Ovary (tissue), 10 donors: ENCODE data around the gene ANK3. TPM values are rescaled to one million over a fixed set of nuclear protein-coding genes. Genes with fewer than 3 reads are reported as not detected.

Source experiments
- DNase-seq, 5 donors: peaks; one replicate each; pipeline ENCODE4 v3.0.0-alpha.2; 2019 to 2020
- H3K27ac ChIP-seq, 2 donors: fragments of 200-600 bp; one replicate each; pipeline versions ENCODE4 v1.5.1 to v1.8.0; 2019 to 2022
- H3K27me3 ChIP-seq: fragments of 200-600 bp; one replicate; pipeline ENCODE4 v1.8.0; 2022
- H3K36me3 ChIP-seq: fragments of 200-600 bp; sonication (generic); one replicate; pipeline ENCODE4 v1.5.1; 2019
- H3K4me1 ChIP-seq: one replicate; pipeline ENCODE4 v1.8.1; 2013; ENCODE audit warnings: mild to moderate bottlenecking, moderate library complexity; ENCODE audit not compliant: insufficient read depth
- H3K4me3 ChIP-seq: fragments of 200-600 bp; sonication (generic); one replicate; pipeline ENCODE4 v1.5.1; 2017
- H3K9me3 ChIP-seq, 2 donors: fragments of 200-600 bp in 1 of 2; sonication (generic) in 1 of 2; one replicate each; pipeline versions ENCODE4 v1.5.1 to v1.8.1; 2013 to 2019; ENCODE audit warnings: mild to moderate bottlenecking in 1 of 2, moderate library complexity in 1 of 2
- CTCF ChIP-seq, 3 donors: fragments of 450-650 bp in 2 of 3; fragments of 200-600 bp in 1 of 3; IDR thresholded peaks; one replicate each; pipeline versions ENCODE4 v1.5.1 to v1.8.0; 2016 to 2022; ENCODE audit warnings: antibody characterized with exemption in 3 of 3, mild to moderate bottlenecking in 1 of 3
- EP300 ChIP-seq: sonication (generic); formaldehyde crosslinking; IDR thresholded peaks from one replicate; pipeline ENCODE4 v1.6.1; 2017; ENCODE audit warnings: antibody characterized with exemption
- POLR2A ChIP-seq: fragments of 450-650 bp; IDR thresholded peaks from one replicate; pipeline ENCODE4 v1.6.1; 2017; ENCODE audit warnings: antibody characterized with exemption, mild to moderate bottlenecking, moderate library complexity
- whole genome bisulfite sequencing, 3 donors: extraction: QIAGEN DNeasy Blood & Tissue Kit in 1 of 3; methylation state at CpG; one replicate each; pipeline versions ENCODE4 v1.1.5 to v1.1.7; 2013 to 2017; 5-methylcytosine and 5-hydroxymethylcytosine counted together
- intact Hi-C, 4 donors: fragments of 100-400 bp; cut with DNase I; formaldehyde crosslinking; loops; one replicate each; pipeline versions ENCODE4 v1.11.0 to v1.15.1; 2022 to 2023
- long read RNA-seq, 3 donors: library from polyadenylated mRNA in 2 of 3; unstranded in 2 of 3; transcript quantifications; one replicate each; pipeline ENCODE4 v2.0.0 and lab custom pipeline, GENCODE V29; 2021 to 2026
- polyA plus RNA-seq, 2 donors: library from polyadenylated mRNA; stranded (reverse); fragments of 200-250 nt in 1 of 2; fragments of 350-450 nt in 1 of 2; fragmentation: Illumina TruSeq in 1 of 2; extraction: RNeasy Lipid Tissue Mini Kit (QIAGEN cat#74804) in 1 of 2; gene quantifications; one replicate each; pipeline ENCODE4 v1.2.3, GENCODE V29; 2013 to 2014
- total RNA-seq, 7 donors: library from RNA; depleted of rRNA in 2 of 7; stranded (reverse); fragments of >200 nt in 2 of 7; fragmentation: NEBNext Ultra II Directional in 3 of 7; extraction: Animal tissue kit (Norgen Biotek cat#: 25700) in 3 of 7; gene quantifications; one replicate each; pipeline versions ENCODE4 v1.1.0 to v1.2.4, GENCODE V29; 2016 to 2023
- donor health status: DM: no; HTN: no; CAD: no; lungs with moderate emphysema.
- donor health status: DM: no; HTN: no; CAD: no.
- donor health status: Bipolar disorder and iron deficiency.
- donor health status: DM: yes; HTN: yes; CAD: no.
- donor health status: DM: no; HTN: no; CAD: no.
- donor health status: DM: yes; HTN: yes; CAD: no.

Gene ANK3
- total RNA-seq (10 to 100 TPM; 17.7 to 74.1 (median 36.5) TPM), polyA plus RNA-seq (10 to 100 TPM; 11.4 to 19.3 TPM)
- long read RNA-seq, donor 1, partial matches to known transcripts = 10 of 21 reads
- long read RNA-seq, donor 1, other reads (novel, unspliced or antisense) = 10 of 21 reads
- long read RNA-seq, donor 2 = 0 reads
- long read RNA-seq, donor 3, partial matches to known transcripts = 3 of 9 reads
- long read RNA-seq, donor 3, other reads (novel, unspliced or antisense) = 6 of 9 reads

GRCh38 chr10:60389413-60390025 lies at the start of gene ANK3:
TSS of gene ANK3 (minus strand) at chr10:60389875. CDS start at chr10:60389538, 337 bp downstream.
- intact Hi-C loops = no loop called here
- 83 to 89% (median 87%) methylated on average over 10 of the region's 10 CpGs for WGBS, 3 donors
- Histone ChIP-seq H3K27me3 (no peaks in the 10 kb centered on the region), H3K4me3 (no peak within 1 kb of the TSS), H3K9me3 (no peaks in the 10 kb centered on the region), H3K4me1 (peaks cover 1% of the 10 kb centered on the region), H3K36me3 (no peaks in the 10 kb centered on the region), H3K27ac (no peak within 1 kb of the TSS)
- DNase-seq = no peak
- TF ChIP-seq POLR2A (no peak), EP300 (no peak), CTCF (IDR thresholded peaks at IDR 0.05) (no peak)

GRCh38 chr10:60434418-60435046 lies 44.9 kb upstream of the ANK3 start:
- Histone ChIP-seq H3K4me3 (no peak overlapping the region), H3K27me3 (no peaks in the 10 kb centered on the region), H3K9me3 (no peaks in the 10 kb centered on the region), H3K4me1 (no peaks in the 10 kb centered on the region), H3K36me3 (no peaks in the 10 kb centered on the region), H3K27ac (no peak overlapping the region)
- peak in 3 of 5 donors; percentile 11 to 39 (median 25) for DNase-seq
- 58 to 63% (median 61%) methylated on average over 3 of the region's 3 CpGs for WGBS, 3 donors
- TF ChIP-seq EP300 = no peak
- peak in 2 of 3 donors; percentile 60 to 63 for TF ChIP-seq CTCF (IDR thresholded peaks at IDR 0.05)
- intact Hi-C loops = loop anchor here in 3 of 4 donors (5.0 to 10.0 kb wide), 2 partner anchors 230 to 332 kb away; no protein-coding TSS in a partner anchor

- Histone ChIP-seq H3K4me1 (no peaks in the 10 kb centered on the region), H3K27ac (no peak overlapping the region), H3K27me3 (no peaks in the 10 kb centered on the region), H3K36me3 (no peaks in the 10 kb centered on the region), H3K4me3 (no peak overlapping the region), H3K9me3 (no peaks in the 10 kb centered on the region)
- intact Hi-C loops = loop anchor here in 2 of 4 donors (5.0 to 10.0 kb wide), 2 partner anchors 229 to 331 kb away; no protein-coding TSS in a partner anchor
- WGBS, 3 donors = 6 to 8% (median 7%) methylated on average over 3 of the region's 3 CpGs
- TF ChIP-seq POLR2A (no peak), CTCF (IDR thresholded peaks at IDR 0.05) (no peak), EP300 (no peak)
- no peak for DNase-seq
Observed at GRCh38 chr10:60433684-60434083, 44.0 kb upstream of the ANK3 start.

- H3K4me1 ChIP-seq = no peaks in the 10 kb centered on the region
- H3K27me3 ChIP-seq = no peaks in the 10 kb centered on the region
- H3K36me3 ChIP-seq = no peaks in the 10 kb centered on the region
- DNase-seq = no peak
- intact Hi-C loops = loop anchor here in 2 of 4 donors (5.0 to 10.0 kb wide), 2 partner anchors 226 to 329 kb away; no protein-coding TSS in a partner anchor
- WGBS, 3 donors = 80 to 88% (median 86%) methylated on average over 7 of the region's 7 CpGs
- H3K4me3 ChIP-seq = no peak overlapping the region
- H3K9me3 ChIP-seq = no peaks in the 10 kb centered on the region
- no peak for TF ChIP-seq CTCF (IDR thresholded peaks at IDR 0.05)
- TF ChIP-seq EP300 = no peak
- TF ChIP-seq POLR2A = no peak
- no peak overlapping the region for H3K27ac ChIP-seq
Observed at GRCh38 chr10:60430836-60431597, 41.3 kb upstream of the ANK3 start.
